Heart right ventricle (tissue), 16 donors: ENCODE measurements around the gene GRB10. TPM values are rescaled to one million over a fixed set of nuclear protein-coding genes. Genes with fewer than 3 reads are reported as not detected.
A peak's percentile ranks its signal among the peaks of the same experiment; 100 is the strongest.

Experiments used
- ATAC-seq, 8 donors: fragments of 200-7000 bp; cut with Tn5 transposase; one replicate each; pipeline ENCODE4 v1.9.1; 2020; ENCODE audit warnings: mild to moderate bottlenecking in 8 of 8, moderate library complexity in 8 of 8, moderate number of reproducible peaks in 1 of 8
- DNase-seq, 2 donors: peaks; one replicate each; pipeline ENCODE4 v3.0.0-alpha.2; 2020
- H3K27ac ChIP-seq, 10 donors: fragments of 200-600 bp; sonication (generic) in 2 of 10; one replicate each; pipeline versions ENCODE4 v1.5.0 to v1.8.0; 2020 to 2022; ENCODE audit warnings: mild to moderate bottlenecking in 3 of 10
- H3K27me3 ChIP-seq, 7 donors: fragments of 200-600 bp; one replicate each; pipeline ENCODE4 v1.8.0; 2021 to 2022; ENCODE audit warnings: mild to moderate bottlenecking in 2 of 7
- H3K36me3 ChIP-seq, 9 donors: fragments of 200-600 bp; sonication (generic) in 1 of 9; one replicate each; pipeline versions ENCODE4 v1.5.0 to v1.8.0; 2020 to 2022; ENCODE audit warnings: mild to moderate bottlenecking in 2 of 9
- H3K4me1 ChIP-seq, 9 donors: fragments of 200-600 bp; sonication (generic) in 1 of 9; one replicate each; pipeline versions ENCODE4 v1.5.0 to v1.8.0; 2020 to 2022; ENCODE audit warnings: mild to moderate bottlenecking in 4 of 9
- H3K4me3 ChIP-seq, 10 donors: fragments of 200-600 bp; sonication (generic) in 2 of 10; one replicate each; pipeline versions ENCODE4 v1.5.0 to v1.8.0; 2020 to 2022; ENCODE audit warnings: mild to moderate bottlenecking in 7 of 10, moderate library complexity in 2 of 10
- H3K9me3 ChIP-seq, 11 donors: fragments of 200-600 bp in 10 of 11; sonication (generic) in 2 of 11; one replicate each; pipeline versions ENCODE4 v1.5.0 to v1.8.0; 2013 to 2022; ENCODE audit warnings: mild to moderate bottlenecking in 2 of 11, control low read depth in 1 of 11, moderate library complexity in 1 of 11
- WGBS, 2 donors: extraction: QIAGEN DNeasy Blood & Tissue Kit; methylation state at CpG; one replicate each; pipeline ENCODE4 v1.1.7; 2013; ENCODE audit warnings: inconsistent platforms in 1 of 2; 5-methylcytosine and 5-hydroxymethylcytosine counted together
- intact Hi-C, 10 donors: fragments of 100-400 bp; cut with DNase I; formaldehyde crosslinking; loops; one replicate each; pipeline versions ENCODE4 v1.11.1 to v1.14.2; 2022
- polyA plus RNA-seq, 2 donors: library from polyadenylated mRNA; stranded (reverse); fragments of 200-250 nt; gene quantifications; one replicate each; pipeline ENCODE4 v1.2.3, GENCODE V29; 2013
- total RNA-seq, 10 donors: library from RNA; stranded (reverse); fragmentation: NEBNext Ultra II Directional in 3 of 10; extraction: Animal tissue kit (Norgen Biotek cat#: 25700) in 3 of 10; gene quantifications; one replicate each; pipeline versions ENCODE4 v1.2.1 to v1.2.4, GENCODE V29; 2021 to 2023
- TF ChIP-seq, protein P1 (sequence below), 9 donors: fragments of 200-600 bp; sonication (generic) in 2 of 9; IDR thresholded peaks; one replicate each; pipeline versions ENCODE4 v1.5.0 to v1.8.0; 2021 to 2022; ENCODE audit warnings: antibody characterized with exemption in 9 of 9, mild to moderate bottlenecking in 5 of 9, moderate library complexity in 1 of 9
- donor health status: Arrhythmogenic right ventricular cardiomyopathy.
- donor health status: ischemic (EF 13 %, LVEDD 7.1; RV severe dilation, severe dysfunction).
- donor health status: healthy with polysubstance abuse.
- donor health status: DM: no; HTN: yes; CAD: no.
- donor health status: DM: no; HTN: no; CAD: no.
- donor health status: ischemic (EF 25% LVEDD 6.9; RV normal size, moderate dysfunction).
- donor health status: ischemic (EF 25% LVEDD 5.7; RV mildly dilated, moderate dysfunction).
- donor health status: healthy.
- donor health status: DM: yes; HTN: yes; CAD: no.
- donor health status: Ischemic cardiomyopathy.
- donor health status: ischemic (EF 35%, LVEDD 5.7; RV mildly dilated, moderate dysfunction).
- donor health status: nonischemic (EF 11% LVEDD 7.7; RV severe dilation, severe dysfunction).
- donor health status: DM: yes; HTN: yes; CAD: no.
- donor health status: PGD.
- donor health status: ischemic (EF 29% LVEDD 5.4; RV normal size, mild dysfunction).
- donor health status: nonischemic (EF 23%, LVEDD 6.1; RV moderate dilation, normal function).

The GRB10 gene
- total and polyA plus RNA-seq, 12 donors, result 13.2 to 48.7 (median 29.6) TPM

DNA sequence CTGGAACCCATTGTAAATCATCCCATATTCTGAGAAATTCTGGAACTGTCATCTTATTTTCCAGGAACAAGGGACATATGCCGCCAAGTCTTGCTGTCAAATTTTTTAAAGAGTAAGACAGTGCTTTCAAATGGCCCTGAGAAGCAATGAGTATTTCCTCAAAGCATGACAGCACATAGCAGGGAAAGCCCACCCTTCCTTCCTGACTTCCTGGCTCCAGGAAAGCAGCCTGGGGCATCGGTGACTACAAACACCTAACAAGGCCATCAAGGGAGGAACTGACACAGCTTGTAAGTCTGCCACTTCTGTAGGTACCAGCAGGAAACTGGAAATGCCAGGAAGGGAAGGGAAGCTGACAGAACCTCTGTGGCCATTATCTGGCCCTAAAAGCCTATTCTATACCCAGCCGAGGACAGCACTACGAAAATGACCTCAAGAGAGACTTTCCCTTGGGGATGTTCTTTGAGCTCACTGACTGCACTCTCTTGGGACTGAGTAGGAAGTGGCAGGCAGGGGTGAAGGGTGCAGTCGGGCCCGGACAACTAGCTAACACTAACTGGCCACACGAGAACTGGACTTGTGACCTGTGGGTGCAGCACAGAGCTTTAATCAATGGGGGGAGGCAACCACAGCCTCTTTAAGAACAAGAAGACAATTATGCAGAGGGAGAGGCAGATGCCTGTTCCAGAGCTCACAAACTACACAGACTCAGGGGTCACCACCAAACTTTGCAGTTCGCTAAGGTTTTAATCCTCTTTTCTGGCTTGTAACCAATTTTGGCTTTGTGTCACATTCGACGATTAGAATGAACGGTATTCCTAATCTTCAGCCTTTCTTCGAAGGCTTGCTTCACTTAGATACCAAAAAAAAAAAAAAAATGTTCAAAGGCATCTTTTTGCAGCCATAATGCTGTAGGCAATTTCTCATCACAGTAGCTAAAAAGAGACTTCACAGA is 52.0 kb downstream of the GRB10 start:
- ATAC-seq, result peak; percentile 9 to 72 (median 57)
- DNase-seq, result no peak
- Histone ChIP-seq H3K27me3 (no peaks in the 10 kb centered on the region), H3K27ac (peak overlapping the region in 6 of 10 donors; percentile 53 to 68 (median 61)), H3K4me3 (no peak overlapping the region), H3K9me3 (no peaks in the 10 kb centered on the region), H3K4me1 (peaks cover 12 to 89% (median 65%) of the 10 kb centered on the region in 9 donors), H3K36me3 (peaks cover 0 to 5% (median 0%) of the 10 kb centered on the region in 9 donors)
- TF ChIP-seq, protein P1, sequence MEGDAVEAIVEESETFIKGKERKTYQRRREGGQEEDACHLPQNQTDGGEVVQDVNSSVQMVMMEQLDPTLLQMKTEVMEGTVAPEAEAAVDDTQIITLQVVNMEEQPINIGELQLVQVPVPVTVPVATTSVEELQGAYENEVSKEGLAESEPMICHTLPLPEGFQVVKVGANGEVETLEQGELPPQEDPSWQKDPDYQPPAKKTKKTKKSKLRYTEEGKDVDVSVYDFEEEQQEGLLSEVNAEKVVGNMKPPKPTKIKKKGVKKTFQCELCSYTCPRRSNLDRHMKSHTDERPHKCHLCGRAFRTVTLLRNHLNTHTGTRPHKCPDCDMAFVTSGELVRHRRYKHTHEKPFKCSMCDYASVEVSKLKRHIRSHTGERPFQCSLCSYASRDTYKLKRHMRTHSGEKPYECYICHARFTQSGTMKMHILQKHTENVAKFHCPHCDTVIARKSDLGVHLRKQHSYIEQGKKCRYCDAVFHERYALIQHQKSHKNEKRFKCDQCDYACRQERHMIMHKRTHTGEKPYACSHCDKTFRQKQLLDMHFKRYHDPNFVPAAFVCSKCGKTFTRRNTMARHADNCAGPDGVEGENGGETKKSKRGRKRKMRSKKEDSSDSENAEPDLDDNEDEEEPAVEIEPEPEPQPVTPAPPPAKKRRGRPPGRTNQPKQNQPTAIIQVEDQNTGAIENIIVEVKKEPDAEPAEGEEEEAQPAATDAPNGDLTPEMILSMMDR (IDR thresholded peaks at IDR 0.05), result no peak
- 38 to 45% methylated on average over 12 of the region's 12 CpGs for WGBS, 2 donors
- intact Hi-C loops, result loop anchor here in 1 of 10 donors (10.0 kb wide), 1 partner anchor 404 kb away; no protein-coding TSS in a partner anchor

DNA sequence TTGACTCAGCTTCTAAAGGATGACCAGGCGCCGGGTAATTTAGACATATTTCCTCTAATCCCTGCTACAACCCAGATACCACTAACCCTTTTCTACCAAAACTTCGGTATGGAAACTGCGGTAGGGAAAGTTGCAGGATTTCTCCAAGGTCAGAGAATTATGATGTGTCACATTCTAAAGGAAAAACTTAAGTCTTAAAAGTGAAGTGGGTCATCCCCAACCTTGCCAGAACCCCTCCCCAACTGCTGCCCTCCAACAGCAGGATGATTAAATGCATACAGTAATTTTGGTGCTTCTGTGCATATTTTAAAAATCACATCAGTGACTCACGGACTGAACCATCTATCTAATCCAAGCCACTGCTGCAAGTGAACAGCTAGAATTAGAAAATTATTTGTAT is 52.7 kb downstream of the GRB10 start:
- Histone ChIP-seq H3K9me3 (no peaks in the 10 kb centered on the region), H3K36me3 (peaks cover 0 to 5% (median 0%) of the 10 kb centered on the region in 9 donors), H3K27me3 (no peaks in the 10 kb centered on the region), H3K27ac (peak overlapping the region in 5 of 10 donors; percentile 38 to 68 (median 61)), H3K4me1 (peaks cover 13 to 95% (median 73%) of the 10 kb centered on the region in 9 donors), H3K4me3 (no peak overlapping the region)
- WGBS, 2 donors, result 63 to 71% methylated on average over 5 of the region's 5 CpGs
- TF ChIP-seq, protein P1 (IDR thresholded peaks at IDR 0.05), result no peak
- intact Hi-C loops, result loop anchor here in 2 of 10 donors (10.0 kb wide), 2 partner anchors 45 to 405 kb away; no protein-coding TSS in a partner anchor
- no peak for DNase-seq
- ATAC-seq, result no peak

DNA sequence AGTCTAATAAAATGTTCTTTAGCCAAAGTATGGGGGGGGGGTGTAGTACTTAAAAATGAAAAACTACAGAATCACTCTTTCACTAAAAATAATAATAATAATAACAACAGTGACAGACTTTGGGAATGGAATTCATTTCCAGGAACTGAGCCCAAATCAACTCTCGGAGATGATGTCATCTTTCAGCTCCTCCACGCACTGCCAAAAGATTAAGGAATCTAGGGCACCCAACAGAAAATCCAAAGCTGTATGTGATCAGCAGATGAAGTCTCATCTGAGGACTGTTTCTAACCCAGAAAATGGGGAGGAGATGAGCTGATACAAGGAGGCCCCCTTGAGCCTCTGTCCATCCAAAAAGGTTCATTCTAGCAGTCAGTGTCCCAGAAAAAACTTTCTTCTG is 54.5 kb downstream of the GRB10 start:
- no peaks in the 10 kb centered on the region for H3K9me3 ChIP-seq
- TF ChIP-seq, protein P1 (IDR thresholded peaks at IDR 0.05), result no peak
- intact Hi-C loops, result loop anchor here in 1 of 10 donors (10.0 kb wide), 1 partner anchor 47 kb away; no protein-coding TSS in a partner anchor
- ATAC-seq (peak in 7 of 8 donors; percentile 34 to 65 (median 56)), DNase-seq (peak in 1 of 2 donors; percentile 45)
- no peaks in the 10 kb centered on the region for H3K27me3 ChIP-seq
- peak overlapping the region in 4 of 10 donors; percentile 8 to 68 (median 14) for H3K27ac ChIP-seq
- peaks cover 0 to 21% (median 0%) of the 10 kb centered on the region in 9 donors for H3K36me3 ChIP-seq
- peaks cover 13 to 94% (median 77%) of the 10 kb centered on the region in 9 donors for H3K4me1 ChIP-seq
- 16 to 18% methylated on average over 2 of the region's 2 CpGs for WGBS, 2 donors
- no peak overlapping the region for H3K4me3 ChIP-seq

DNA sequence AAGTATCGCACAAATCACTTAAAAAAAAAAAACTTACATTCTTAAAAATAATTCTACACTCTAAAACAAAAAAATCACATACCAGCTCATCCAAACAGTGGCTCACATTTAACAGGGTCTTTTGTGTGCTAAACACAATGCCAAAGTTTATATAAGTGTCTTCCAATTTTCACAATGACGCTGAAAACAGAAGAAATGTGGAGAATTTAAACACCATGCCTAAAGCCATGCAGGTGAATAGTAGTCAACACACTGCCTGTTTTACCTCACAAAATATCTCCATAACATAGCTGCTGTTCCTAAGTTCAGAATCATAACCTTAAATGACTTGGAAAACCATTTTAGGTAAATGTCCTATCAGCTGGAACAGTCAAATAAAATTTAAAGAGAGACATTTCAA is 55.0 kb downstream of the GRB10 start:
- DNase-seq (no peak), ATAC-seq (no peak)
- Histone ChIP-seq H3K4me1 (peaks cover 13 to 94% (median 79%) of the 10 kb centered on the region in 9 donors), H3K9me3 (no peaks in the 10 kb centered on the region), H3K27ac (peak overlapping the region in 3 of 10 donors; percentile 11 to 68 (median 12)), H3K27me3 (no peaks in the 10 kb centered on the region), H3K36me3 (peaks cover 0 to 21% (median 0%) of the 10 kb centered on the region in 9 donors), H3K4me3 (no peak overlapping the region)
- WGBS, 2 donors, result 81 to 85% methylated on average over 2 of the region's 2 CpGs
- intact Hi-C loops, result loop anchor here in 1 of 10 donors (10.0 kb wide), 1 partner anchor 47 kb away; no protein-coding TSS in a partner anchor
- TF ChIP-seq, protein P1 (IDR thresholded peaks at IDR 0.05), result no peak
